PC-9 (cell line): ENCODE measurements around the gene YPEL2.

ENCODE experiments used
- EZH2 ChIP-seq: fragments of 200-600 bp; sonication (generic); IDR thresholded peaks from 2 replicates; pipeline ENCODE4 v1.8.0; 2017; ENCODE audit warnings: antibody characterized with exemption, low read depth
- TF ChIP-seq, protein P1 (sequence below): fragments of 200-600 bp; sonication (generic); conservative IDR thresholded peaks from 2 replicates; pipeline ENCODE4 v1.6.1; 2017; ENCODE audit warnings: mixed run types, antibody characterized with exemption, mild to moderate bottlenecking, moderate library complexity

DNA sequence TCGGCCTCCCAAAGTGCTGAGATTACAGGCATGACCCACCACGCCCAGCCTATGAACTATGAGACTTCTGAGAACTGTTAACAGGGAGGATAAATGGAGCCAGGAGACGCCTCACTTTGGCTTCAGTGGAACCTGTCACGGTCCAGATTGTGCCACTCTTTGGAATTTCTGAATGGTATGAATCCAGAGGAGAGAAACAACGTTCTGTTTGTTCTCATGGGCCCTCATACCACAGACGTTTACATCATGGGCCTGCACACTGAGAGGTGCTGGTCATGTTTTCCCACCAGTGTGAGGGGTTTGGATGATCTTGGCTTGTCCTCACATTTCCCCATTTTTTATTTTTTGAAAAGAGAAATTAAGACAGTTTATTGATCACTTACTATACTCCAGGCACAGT lies 90.3 kb downstream of the YPEL2 start:
- TF ChIP-seq, protein P1, sequence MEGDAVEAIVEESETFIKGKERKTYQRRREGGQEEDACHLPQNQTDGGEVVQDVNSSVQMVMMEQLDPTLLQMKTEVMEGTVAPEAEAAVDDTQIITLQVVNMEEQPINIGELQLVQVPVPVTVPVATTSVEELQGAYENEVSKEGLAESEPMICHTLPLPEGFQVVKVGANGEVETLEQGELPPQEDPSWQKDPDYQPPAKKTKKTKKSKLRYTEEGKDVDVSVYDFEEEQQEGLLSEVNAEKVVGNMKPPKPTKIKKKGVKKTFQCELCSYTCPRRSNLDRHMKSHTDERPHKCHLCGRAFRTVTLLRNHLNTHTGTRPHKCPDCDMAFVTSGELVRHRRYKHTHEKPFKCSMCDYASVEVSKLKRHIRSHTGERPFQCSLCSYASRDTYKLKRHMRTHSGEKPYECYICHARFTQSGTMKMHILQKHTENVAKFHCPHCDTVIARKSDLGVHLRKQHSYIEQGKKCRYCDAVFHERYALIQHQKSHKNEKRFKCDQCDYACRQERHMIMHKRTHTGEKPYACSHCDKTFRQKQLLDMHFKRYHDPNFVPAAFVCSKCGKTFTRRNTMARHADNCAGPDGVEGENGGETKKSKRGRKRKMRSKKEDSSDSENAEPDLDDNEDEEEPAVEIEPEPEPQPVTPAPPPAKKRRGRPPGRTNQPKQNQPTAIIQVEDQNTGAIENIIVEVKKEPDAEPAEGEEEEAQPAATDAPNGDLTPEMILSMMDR, result no peak
- no peak for TF ChIP-seq EZH2
